H1 (cell line): Measurements from ENCODE around the gene ARID2. TPM values are rescaled to one million over a fixed set of nuclear protein-coding genes. Genes with fewer than 3 reads are reported as not detected.

Source experiments
- CTCF ChIA-PET: fragments of 300-600 bp; sonication (Branson Sonifier 250); formaldehyde crosslinking; loops from one replicate; lab custom pipeline; 2021; ENCODE audit not compliant: partially characterized antibody; lab: Charles Lee
- POLR2A ChIA-PET: fragments of 300-600 bp; sonication (Branson Sonifier 250); formaldehyde crosslinking; loops from one replicate; lab custom pipeline; 2021; ENCODE audit warnings: inconsistent platforms; ENCODE audit not compliant: partially characterized antibody; lab: Charles Lee
- DNase-seq, 2 experiments: peaks; one replicate each; pipeline versions ENCODE4 v3.0.0 to v3.0.0-alpha.2; 2010 to 2022; ENCODE audit warnings: low spot score in 2 of 2, low read depth in 1 of 2, mixed read lengths in 1 of 2
- FAIRE-seq: peaks from 2 replicates; lab custom pipeline; 2011; peaks lifted over from hg19 to GRCh38; lab: Jason Lieb, UNC
- H2AFZ ChIP-seq: 2 replicates; pipeline ENCODE4 v1.8.1; 2012; ENCODE audit warnings: low read length, inconsistent platforms
- H2AK5ac ChIP-seq: 2 replicates; pipeline ENCODE4 v1.6.1; 2013; ENCODE audit warnings: low read depth, low read length
- H2BK120ac ChIP-seq: replicated peaks from 2 replicates; pipeline ENCODE3; 2013; ENCODE audit warnings: low read depth, low read length, inconsistent platforms
- H2BK12ac ChIP-seq: 2 replicates; pipeline ENCODE4 v1.6.1; 2013; ENCODE audit warnings: low read depth, low read length
- H2BK15ac ChIP-seq: 2 replicates; pipeline ENCODE4 v1.6.1; 2013; ENCODE audit warnings: low read length
- H2BK20ac ChIP-seq: 2 replicates; pipeline ENCODE4 v1.6.1; 2013; ENCODE audit warnings: low read length
- H2BK5ac ChIP-seq: 2 replicates; pipeline ENCODE4 v1.6.1; 2013; ENCODE audit warnings: low read depth, low read length
- H3K14ac ChIP-seq: 2 replicates; pipeline ENCODE4 v1.6.1; 2013; ENCODE audit warnings: inconsistent platforms; ENCODE audit not compliant: insufficient read length
- H3K18ac ChIP-seq: 2 replicates; pipeline ENCODE4 v1.6.1; 2013; ENCODE audit warnings: low read length; ENCODE audit errors: extremely low read depth
- H3K23ac ChIP-seq: 2 replicates; pipeline ENCODE4 v1.6.1; 2013; ENCODE audit warnings: inconsistent platforms; ENCODE audit not compliant: insufficient read length
- H3K23me2 ChIP-seq: 2 replicates; pipeline ENCODE4 v1.6.1; 2013; ENCODE audit warnings: low read depth, low read length
- H3K27ac ChIP-seq: 2 replicates; pipeline ENCODE4 v1.6.1; 2011; ENCODE audit warnings: low read depth, low read length, inconsistent platforms
- H3K27me3 ChIP-seq, 4 experiments: replicated peaks in 1 of 4; 1 replicate in 1 of 4; 2 replicates in 3 of 4; pipeline versions ENCODE4 v1.6.1 to v1.8.1; 2011 to 2013; ENCODE audit warnings: low read length in 3 of 4, mild to moderate bottlenecking in 3 of 4, inconsistent platforms in 2 of 4, mixed read lengths in 2 of 4, moderate library complexity in 1 of 4; ENCODE audit not compliant: control insufficient read depth in 3 of 4, insufficient read depth in 3 of 4; ENCODE audit errors: extremely low read depth in 1 of 4
- H3K36me3 ChIP-seq, 4 experiments: 2 replicates each; pipeline versions ENCODE4 v1.6.1 to v1.8.1; 2011 to 2013; ENCODE audit warnings: mild to moderate bottlenecking in 4 of 4, low read length in 3 of 4, moderate library complexity in 2 of 4, control low read depth in 1 of 4, inconsistent platforms in 1 of 4; ENCODE audit not compliant: insufficient read depth in 4 of 4, control insufficient read depth in 2 of 4
- H3K4ac ChIP-seq: replicated peaks from 2 replicates; pipeline ENCODE3; 2013; ENCODE audit warnings: low read length, low read depth, mixed read lengths, inconsistent platforms; ENCODE audit not compliant: insufficient read length
- H3K4me1 ChIP-seq, 4 experiments: replicated peaks in 1 of 4; 1 replicate in 1 of 4; 2 replicates in 3 of 4; pipeline versions ENCODE4 v1.6.1 to v1.8.1; 2011 to 2013; ENCODE audit warnings: low read length in 3 of 4, inconsistent platforms in 2 of 4, mixed read lengths in 1 of 4; ENCODE audit not compliant: insufficient read depth in 4 of 4, control insufficient read depth in 3 of 4
- H3K4me2 ChIP-seq, 2 experiments: 2 replicates each; pipeline versions ENCODE4 v1.6.1 to v1.8.1; 2011 to 2013; ENCODE audit warnings: low read depth in 2 of 2, low read length in 2 of 2, control low read depth in 1 of 2, inconsistent platforms in 1 of 2, mild to moderate bottlenecking in 1 of 2; ENCODE audit not compliant: insufficient read depth in 1 of 2
- H3K4me3 ChIP-seq, 4 experiments: fragments of 200-600, 300-600 bp in 1 of 4; sonication (generic), shearing (Covaris generic), sonication (Bioruptor Twin) in 1 of 4; 2 replicates each; pipeline versions ENCODE4 v1.5.1 to v1.8.1; 2011 to 2016; ENCODE audit warnings: low read length in 4 of 4, low read depth in 3 of 4, control low read depth in 2 of 4, inconsistent platforms in 2 of 4, mild to moderate bottlenecking in 2 of 4, mixed read lengths in 1 of 4, moderate library complexity in 1 of 4; ENCODE audit not compliant: insufficient read depth in 2 of 4; ENCODE audit errors: extremely low read depth in 1 of 4
- H3K56ac ChIP-seq: replicated peaks from 2 replicates; pipeline ENCODE3; 2013; ENCODE audit warnings: low read depth, mild to moderate bottlenecking, mixed read lengths, low read length, inconsistent platforms; ENCODE audit not compliant: insufficient read length
- H3K79me1 ChIP-seq: 2 replicates; pipeline ENCODE4 v1.6.1; 2013; ENCODE audit warnings: low read depth, low read length, control low read depth
- H3K79me2 ChIP-seq, 2 experiments: 2 replicates each; pipeline versions ENCODE4 v1.6.1 to v1.8.1; 2012 to 2013; ENCODE audit warnings: low read length in 2 of 2, mild to moderate bottlenecking in 2 of 2, inconsistent platforms in 1 of 2; ENCODE audit not compliant: insufficient read depth in 2 of 2, control insufficient read depth in 1 of 2
- H3K9ac ChIP-seq, 4 experiments: replicated peaks in 1 of 4; 1 replicate in 1 of 4; 2 replicates in 3 of 4; pipeline versions ENCODE4 v1.6.1 to v1.8.1; 2011 to 2013; ENCODE audit warnings: low read depth in 3 of 4, low read length in 3 of 4, control low read depth in 2 of 4, mild to moderate bottlenecking in 2 of 4, moderate library complexity in 2 of 4, inconsistent platforms in 1 of 4; ENCODE audit errors: extremely low read depth in 1 of 4
- H3K9me3 ChIP-seq, 2 experiments: 2 replicates each; pipeline versions ENCODE4 v1.6.1 to v1.8.1; 2012 to 2013; ENCODE audit warnings: mild to moderate bottlenecking in 2 of 2, moderate library complexity in 2 of 2, control low read depth in 1 of 2, inconsistent platforms in 1 of 2, low read depth in 1 of 2, low read length in 1 of 2, mixed read lengths in 1 of 2; ENCODE audit not compliant: insufficient read depth in 2 of 2
- H4K20me1 ChIP-seq, 2 experiments: replicated peaks in 1 of 2; 2 replicates each; pipeline versions ENCODE3 to v1.8.1; 2011 to 2013; ENCODE audit warnings: inconsistent platforms in 2 of 2, low read length in 2 of 2, mild to moderate bottlenecking in 1 of 2; ENCODE audit not compliant: insufficient read depth in 2 of 2, control insufficient read depth in 1 of 2
- H4K5ac ChIP-seq: 2 replicates; pipeline ENCODE4 v1.6.1; 2013; ENCODE audit warnings: low read length, low read depth, mixed read lengths, inconsistent platforms; ENCODE audit not compliant: insufficient read length
- H4K8ac ChIP-seq: 2 replicates; pipeline ENCODE4 v1.8.0; 2013; ENCODE audit warnings: mild to moderate bottlenecking, moderate library complexity, low read length, inconsistent platforms; ENCODE audit not compliant: insufficient read depth; ENCODE audit errors: extremely low read depth
- H4K91ac ChIP-seq: replicated peaks from 2 replicates; pipeline ENCODE3; 2013; ENCODE audit warnings: low read length, mixed read lengths, inconsistent platforms; ENCODE audit not compliant: insufficient read length
- HDAC6 ChIP-seq: IDR thresholded peaks from one replicate; pipeline ENCODE4 v1.7.1; 2012; ENCODE audit warnings: low read depth, mild to moderate bottlenecking, inconsistent platforms, low read length, moderate library complexity
- RFX5 ChIP-seq: IDR thresholded peaks from 2 replicates; pipeline ENCODE4 v1.6.1; 2011; ENCODE audit warnings: low read depth, low read length, improper control_type of control experiment, borderline replicate concordance
- SP1 ChIP-seq: IDR thresholded peaks from 2 replicates; pipeline ENCODE4 v1.6.1; 2011; ENCODE audit warnings: low read depth, low read length
- WGBS, 2 experiments: shearing (Covaris generic) in 1 of 2; methylation state at CpG; one replicate each; pipeline versions ENCODE4 v1.1.6 to v1.1.7; 2013 to 2015; ENCODE audit warnings: low lambda C conversion rate in 2 of 2, mixed read lengths in 2 of 2, inconsistent platforms in 1 of 2, low coverage in 1 of 2, missing lambda C conversion rate in 1 of 2; ENCODE audit not compliant: insufficient replicate concordance in 2 of 2, insufficient coverage in 1 of 2, insufficient read length in 1 of 2; ENCODE audit errors: extremely low coverage in 1 of 2, missing lambda C conversion rate in 1 of 2; 5-methylcytosine and 5-hydroxymethylcytosine counted together
- polyA plus RNA-seq, 7 experiments: library from polyadenylated mRNA; depleted of rRNA in 3 of 7; stranded (reverse) in 5 of 7; unstranded in 2 of 7; fragments of >200 nt in 5 of 7; fragments of 200-250 nt in 2 of 7; gene quantifications; 1 replicate in 5 of 7; 2 replicates in 1 of 7; 4 replicates in 1 of 7; pipeline versions ENCODE4 v1.2.1 to v1.2.3, GENCODE V29; 2011 to 2013; ENCODE audit warnings: missing spikeins in 2 of 7, mixed read lengths in 2 of 7
- total RNA-seq: library from RNA; stranded (reverse); fragmentation: NEBNext Ultra II Directional; extraction: Animal tissue kit (Norgen Biotek cat#: 25700); gene quantifications from 2 replicates; pipeline ENCODE4 v1.2.1, GENCODE V29; 2021

Gene ARID2
- total and polyA plus RNA-seq, 2 of the 8 experiments (the other 6 are each of a cell fraction or from before 2014, with no cell fraction given) = 32.0 to 45.2 TPM

GRCh38 chr12:45913631-45914030, 184.1 kb downstream of the ARID2 start:
- no peaks in the 10 kb centered on the region for H3K4me1 ChIP-seq
- H2BK20ac ChIP-seq = no peak overlapping the region
- H3K36me3 ChIP-seq = peaks cover 0 to under 1% (median 0%) of the 10 kb centered on the region in 4 experiments; a peak in 1 of 8 replicates
- no peak overlapping the region for H3K56ac ChIP-seq
- no peaks in the 10 kb centered on the region for H3K27me3 ChIP-seq
- H4K20me1 ChIP-seq = no peaks in the 10 kb centered on the region
- H3K27ac ChIP-seq = no peak overlapping the region
- no peak overlapping the region for H2BK12ac ChIP-seq
- no peaks in the 10 kb centered on the region for H3K9me3 ChIP-seq
- no peak overlapping the region for H4K91ac ChIP-seq
- no peak overlapping the region for H2AK5ac ChIP-seq
- FAIRE-seq = no peak
- no peaks in the 10 kb centered on the region for H3K23me2 ChIP-seq
- WGBS, 2 experiments = 91% methylated on average over 2 of the region's 2 CpGs; no CpG with 5 or more reads in 1 of the 2 experiments
- H2BK5ac ChIP-seq = no peak overlapping the region
- no peak overlapping the region for H2BK15ac ChIP-seq
- no peak overlapping the region for H4K5ac ChIP-seq
- H3K14ac ChIP-seq = no peak overlapping the region
- no peak overlapping the region for H3K4me3 ChIP-seq
- no peak overlapping the region for H3K4ac ChIP-seq
- no peak overlapping the region for H3K23ac ChIP-seq
- no peak for TF ChIP-seq HDAC6
- no peak for TF ChIP-seq SP1
- TF ChIP-seq RFX5 = no peak
- no peak overlapping the region for H2AFZ ChIP-seq
- no peak overlapping the region for H3K4me2 ChIP-seq
- CTCF ChIA-PET = interaction anchor here (0.9 to 1.1 kb wide), 5 partner anchors 21 to 370 kb away, joined by 3 to 4 read pairs (median 3); no protein-coding TSS in a partner anchor
- POLR2A ChIA-PET = interaction anchor here (1.2 kb wide), 1 partner anchor 151 kb away, joined by 3 read pairs; no protein-coding TSS in a partner anchor
- no peak overlapping the region for H3K9ac ChIP-seq
- no peak for DNase-seq
- H3K18ac ChIP-seq = no peak overlapping the region
- H3K79me2 ChIP-seq = no peaks in the 10 kb centered on the region
- H3K79me1 ChIP-seq = no peaks in the 10 kb centered on the region
- H4K8ac ChIP-seq = no peak overlapping the region
- H2BK120ac ChIP-seq = no peak overlapping the region
